SK-N-SH (cell line): ENCODE results near the gene LRRC37B. TPM values are rescaled to one million over a fixed set of nuclear protein-coding genes. Genes with fewer than 3 reads are reported as not detected.
"Not testable (repeated sequence)": the region's sequence is repeated elsewhere in the genome, so short reads cannot be mapped to it uniquely, and the experiment has no call there.

ENCODE experiments used
- CTCF ChIA-PET: fragments of 300-600, 350-600 bp; formaldehyde crosslinking; extraction: SDS; loops from one replicate; lab custom pipeline; 2021; lab: Yijun Ruan, JAX
- POLR2A ChIA-PET: fragments of 350-600 bp; sonication (Branson Sonifier 250); formaldehyde crosslinking; extraction: SDS; loops from one replicate; lab custom pipeline; 2020; ENCODE audit warnings: antibody characterized with exemption, inconsistent platforms; lab: Yijun Ruan, JAX
- DNase-seq: peaks from one replicate; pipeline ENCODE4 v3.0.0; 2012
- H2AFZ ChIP-seq: fragments of 200-600 bp; sonication (generic); 2 replicates; pipeline ENCODE4 v1.8.1; 2016; ENCODE audit warnings: antibody characterized with exemption, mild to moderate bottlenecking, low read depth
- H3F3A ChIP-seq: fragments of 200-600 bp; sonication (generic); replicated peaks from 2 replicates; pipeline ENCODE3; 2016; ENCODE audit warnings: antibody characterized with exemption, mild to moderate bottlenecking; ENCODE audit not compliant: insufficient read depth
- H3K27ac ChIP-seq, 2 experiments: fragments of 200-500 bp in 1 of 2; fragments of 200-600 bp in 1 of 2; sonication (Bioruptor generic) in 1 of 2; sonication (generic), shearing (Covaris generic) in 1 of 2; 2 replicates each; pipeline versions ENCODE4 v1.5.1 to v1.6.1; 2014 to 2016; ENCODE audit warnings: low read depth in 2 of 2, inconsistent platforms in 1 of 2, low read length in 1 of 2, mild to moderate bottlenecking in 1 of 2, mixed read lengths in 1 of 2
- H3K27me3 ChIP-seq: fragments of 200-600 bp; sonication (generic), shearing (Covaris generic); 2 replicates; pipeline ENCODE4 v1.6.1; 2016; ENCODE audit warnings: mixed run types; ENCODE audit not compliant: insufficient read depth
- H3K36me3 ChIP-seq, 2 experiments: fragments of 200-500 bp in 1 of 2; fragments of 200-600 bp in 1 of 2; sonication (Bioruptor generic) in 1 of 2; sonication (generic) in 1 of 2; replicated peaks in 1 of 2; 2 replicates each; pipeline versions ENCODE3 to v1.5.1; 2014 to 2016; ENCODE audit warnings: low read length in 1 of 2, mild to moderate bottlenecking in 1 of 2; ENCODE audit not compliant: insufficient read depth in 2 of 2, control insufficient read depth in 1 of 2
- H3K4me1 ChIP-seq, 2 experiments: fragments of 200-500 bp in 1 of 2; fragments of 200-600 bp in 1 of 2; sonication (Bioruptor generic) in 1 of 2; sonication (generic), shearing (Covaris generic) in 1 of 2; 2 replicates each; pipeline versions ENCODE4 v1.5.1 to v1.6.1; 2014 to 2016; ENCODE audit warnings: low read depth in 1 of 2, low read length in 1 of 2, mixed run types in 1 of 2; ENCODE audit not compliant: insufficient read depth in 2 of 2, control insufficient read depth in 1 of 2
- H3K4me2 ChIP-seq: fragments of 200-600 bp; sonication (generic), shearing (Covaris generic); 2 replicates; pipeline ENCODE4 v1.6.1; 2017; ENCODE audit warnings: mixed run types
- H3K4me3 ChIP-seq, 2 experiments: fragments of 200-500 bp in 1 of 2; fragments of 200-600 bp in 1 of 2; sonication (Bioruptor generic) in 1 of 2; sonication (generic), shearing (Covaris generic) in 1 of 2; 2 replicates each; pipeline versions ENCODE4 v1.5.1 to v1.8.1; 2014 to 2016; ENCODE audit warnings: low read depth in 2 of 2, inconsistent platforms in 1 of 2, low read length in 1 of 2, mild to moderate bottlenecking in 1 of 2, mixed read lengths in 1 of 2, moderate library complexity in 1 of 2
- H3K79me2 ChIP-seq: fragments of 200-600 bp; sonication (generic); 2 replicates; pipeline ENCODE4 v1.8.1; 2017; ENCODE audit warnings: mild to moderate bottlenecking; ENCODE audit not compliant: insufficient read depth
- H3K9ac ChIP-seq: fragments of 200-600 bp; sonication (generic); 2 replicates; pipeline ENCODE4 v1.6.1; 2017; ENCODE audit warnings: mixed run types
- H3K9me2 ChIP-seq: fragments of 200-600 bp; sonication (generic); 2 replicates; pipeline ENCODE4 v1.6.1; 2017; ENCODE audit warnings: mixed run types
- H3K9me3 ChIP-seq: fragments of 200-600 bp; sonication (generic); 2 replicates; pipeline ENCODE4 v1.6.1; 2017; ENCODE audit warnings: mixed run types, mild to moderate bottlenecking, moderate library complexity
- H4K20me1 ChIP-seq: fragments of 200-600 bp; sonication (generic); 2 replicates; pipeline ENCODE4 v1.6.1; 2017; ENCODE audit warnings: mild to moderate bottlenecking, mixed run types; ENCODE audit not compliant: insufficient read depth
- WGBS: methylation state at CpG from one replicate; pipeline ENCODE4 v1.1.6; 2017; ENCODE audit warnings: low lambda C conversion rate; 5-methylcytosine and 5-hydroxymethylcytosine counted together
- polyA plus RNA-seq, 3 experiments: library from polyadenylated mRNA; depleted of rRNA; stranded (reverse); fragments of >200 nt; gene quantifications; 2 replicates each; pipeline ENCODE4 v1.2.3, GENCODE V29; 2012

LRRC37B gene
- polyA plus RNA-seq, 1 of the 3 experiments (the other 2 are of a cell fraction), result 9.3 TPM

GRCh38 chr17:32054985-32055384, 47.8 kb downstream of the LRRC37B start:
- H3K4me3 ChIP-seq, H3K27ac ChIP-seq, H3K9me3 ChIP-seq, CTCF ChIA-PET, H3K36me3 ChIP-seq, DNase-seq, H3K4me1 ChIP-seq, H3K9me2 ChIP-seq, POLR2A ChIA-PET, H3F3A ChIP-seq, H3K4me2 ChIP-seq, H2AFZ ChIP-seq, H4K20me1 ChIP-seq, H3K27me3 ChIP-seq, H3K9ac ChIP-seq, H3K79me2 ChIP-seq: not testable (repeated sequence)
- WGBS, result 92% methylated on average over 3 of the region's 4 CpGs

- H3K79me2 ChIP-seq, H3K9ac ChIP-seq, H4K20me1 ChIP-seq, CTCF ChIA-PET, H3F3A ChIP-seq, DNase-seq, H3K9me3 ChIP-seq, H3K4me2 ChIP-seq, POLR2A ChIA-PET, H3K36me3 ChIP-seq, H3K27me3 ChIP-seq, H3K9me2 ChIP-seq, H2AFZ ChIP-seq, H3K4me1 ChIP-seq, H3K4me3 ChIP-seq, H3K27ac ChIP-seq: not testable (repeated sequence)
- 92% methylated on average over 2 of the region's 3 CpGs for WGBS
Observed at GRCh38 chr17:32055425-32055824, 48.2 kb downstream of the LRRC37B start.

GRCh38 chr17:32056500-32056899, 49.3 kb downstream of the LRRC37B start:
- H3K4me3 ChIP-seq, H3K4me2 ChIP-seq, H3K27me3 ChIP-seq, H3K36me3 ChIP-seq, DNase-seq, CTCF ChIA-PET, H3K9ac ChIP-seq, H4K20me1 ChIP-seq, H3K9me2 ChIP-seq, H3K4me1 ChIP-seq, H3F3A ChIP-seq, POLR2A ChIA-PET, H3K79me2 ChIP-seq, H3K9me3 ChIP-seq, H2AFZ ChIP-seq, H3K27ac ChIP-seq: not testable (repeated sequence)
- WGBS, result 92% methylated on average over 7 of the region's 10 CpGs

- WGBS, result 82% methylated on average over 12 of the region's 12 CpGs
- H3F3A ChIP-seq, H3K9ac ChIP-seq, H4K20me1 ChIP-seq, H3K9me2 ChIP-seq, H2AFZ ChIP-seq, CTCF ChIA-PET, POLR2A ChIA-PET, H3K27me3 ChIP-seq, H3K9me3 ChIP-seq, DNase-seq, H3K79me2 ChIP-seq, H3K27ac ChIP-seq, H3K4me1 ChIP-seq, H3K36me3 ChIP-seq, H3K4me3 ChIP-seq, H3K4me2 ChIP-seq: not testable (repeated sequence)
Observed at GRCh38 chr17:32057460-32058105, 50.4 kb downstream of the LRRC37B start.

GRCh38 chr17:32060695-32061094, 53.5 kb downstream of the LRRC37B start:
- H2AFZ ChIP-seq, POLR2A ChIA-PET, H3K27ac ChIP-seq, H3K79me2 ChIP-seq, H3K4me1 ChIP-seq, H3K9me3 ChIP-seq, H4K20me1 ChIP-seq, H3K27me3 ChIP-seq, H3K4me3 ChIP-seq, H3F3A ChIP-seq, H3K9me2 ChIP-seq, CTCF ChIA-PET, DNase-seq, H3K4me2 ChIP-seq, H3K36me3 ChIP-seq, H3K9ac ChIP-seq: not testable (repeated sequence)
- no CpG with 5 or more reads among the region's 9 CpGs for WGBS

- 92% methylated on average over 8 of the region's 8 CpGs for WGBS
Observed at GRCh38 chr17:32061840-32062239, 54.7 kb downstream of the LRRC37B start.

More at GRCh38 chr17:32061840-32062239, 54.7 kb downstream of the LRRC37B start:
- H2AFZ ChIP-seq, H3F3A ChIP-seq, H3K36me3 ChIP-seq, H4K20me1 ChIP-seq, POLR2A ChIA-PET, H3K4me1 ChIP-seq, CTCF ChIA-PET, H3K9me3 ChIP-seq, H3K9ac ChIP-seq, H3K27ac ChIP-seq, H3K4me3 ChIP-seq, H3K4me2 ChIP-seq, H3K79me2 ChIP-seq, H3K9me2 ChIP-seq, H3K27me3 ChIP-seq: not testable (repeated sequence)
- peak; percentile 3 for DNase-seq
